CD4-positive, alpha-beta T cell (primary cell): ENCODE results near the gene PRR13. TPM values are rescaled to one million over a fixed set of nuclear protein-coding genes. Genes with fewer than 3 reads are reported as not detected.

Experiments used
- ATAC-seq: fragments of 200-7000 bp; cut with Tn5 transposase; one replicate; pipeline ENCODE4 v1.10.0; 2022; ENCODE audit warnings: mild to moderate bottlenecking; ENCODE audit not compliant: poor library complexity
- CTCF ChIA-PET: fragments of 350-600 bp; sonication (Branson Sonifier 250); formaldehyde crosslinking; loops from one replicate; lab custom pipeline; 2021; ENCODE audit warnings: antibody characterized with exemption, inconsistent platforms; lab: Charles Lee
- POLR2A ChIA-PET: fragments of 350-600 bp; sonication (Branson Sonifier 250); formaldehyde crosslinking; loops from one replicate; lab custom pipeline; 2021; ENCODE audit warnings: antibody characterized with exemption, inconsistent platforms; lab: Charles Lee
- DNase-seq, 14 experiments: peaks; one replicate each; pipeline ENCODE4 v3.0.0-alpha.2; 2013 to 2020; ENCODE audit warnings: mixed read lengths in 2 of 14
- H3K27ac ChIP-seq, 2 donors: one replicate each; pipeline versions ENCODE4 v1.5.1 to v1.7.0; 2013; ENCODE audit warnings: low read length in 2 of 2, low read depth in 1 of 2, mild to moderate bottlenecking in 1 of 2
- H3K27me3 ChIP-seq, 2 experiments: 1 replicate in 1 of 2; 2 replicates in 1 of 2; pipeline versions ENCODE4 v1.6.1 to v1.7.0; 2013; ENCODE audit warnings: low read length in 2 of 2, control low read depth in 1 of 2, mild to moderate bottlenecking in 1 of 2, moderate library complexity in 1 of 2; ENCODE audit not compliant: insufficient read depth in 2 of 2, control insufficient read depth in 1 of 2
- H3K36me3 ChIP-seq: one replicate; pipeline ENCODE4 v1.6.1; 2013; ENCODE audit warnings: low read length, control low read depth; ENCODE audit not compliant: insufficient read depth
- H3K4me1 ChIP-seq: one replicate; pipeline ENCODE4 v1.6.1; 2013; ENCODE audit warnings: low read length, control low read depth; ENCODE audit not compliant: insufficient read depth
- H3K4me3 ChIP-seq: one replicate; pipeline ENCODE4 v1.5.1; 2013; ENCODE audit warnings: mild to moderate bottlenecking, low read length, moderate library complexity
- H3K9me3 ChIP-seq, 2 experiments: 1 replicate in 1 of 2; 2 replicates in 1 of 2; pipeline versions ENCODE4 v1.6.1 to v1.7.0; 2013; ENCODE audit warnings: low read length in 2 of 2, mild to moderate bottlenecking in 2 of 2, control low read depth in 1 of 2, moderate library complexity in 1 of 2; ENCODE audit not compliant: control insufficient read depth in 1 of 2, insufficient read depth in 1 of 2
- H3K27ac Mint-ChIP-seq: one replicate; pipeline ENCODE4 v1.8.0; 2020; ENCODE audit warnings: mixed read lengths
- H3K27me3 Mint-ChIP-seq: one replicate; pipeline ENCODE4 v1.8.0; 2021; ENCODE audit warnings: mixed read lengths
- H3K36me3 Mint-ChIP-seq: one replicate; pipeline ENCODE4 v1.8.0; 2021; ENCODE audit warnings: low read depth, mixed read lengths
- H3K4me1 Mint-ChIP-seq: one replicate; pipeline ENCODE4 v1.8.0; 2021; ENCODE audit warnings: low read depth, mixed read lengths
- H3K4me3 Mint-ChIP-seq: one replicate; pipeline ENCODE4 v1.8.0; 2020; ENCODE audit warnings: mild to moderate bottlenecking, mixed read lengths
- H3K9me3 Mint-ChIP-seq: one replicate; pipeline ENCODE4 v1.8.0; 2020; ENCODE audit warnings: mixed read lengths
- CTCF ChIP-seq: fragments of 200-600 bp; IDR thresholded peaks from one replicate; pipeline ENCODE4 v1.8.0; 2022; ENCODE audit warnings: antibody characterized with exemption, mild to moderate bottlenecking
- intact Hi-C, 2 experiments: fragments of 100-400 bp; cut with DNase I in 1 of 2; cut with micrococcal nuclease in 1 of 2; formaldehyde crosslinking; loops; one replicate each; pipeline versions ENCODE4 v1.15.1 to v1.9.0; 2023 to 2025; cut with DNase I, micrococcal nuclease
- total RNA-seq, 174 experiments: library from RNA in 2 of 174; stranded (reverse) in 2 of 174; gene quantifications; one replicate each; pipeline ENCODE4 v1.2.3 and lab custom pipeline; 2021 to 2026

PRR13 gene
- total RNA-seq, 2 experiments from 2014 or later: 133 to 142 TPM

DNA sequence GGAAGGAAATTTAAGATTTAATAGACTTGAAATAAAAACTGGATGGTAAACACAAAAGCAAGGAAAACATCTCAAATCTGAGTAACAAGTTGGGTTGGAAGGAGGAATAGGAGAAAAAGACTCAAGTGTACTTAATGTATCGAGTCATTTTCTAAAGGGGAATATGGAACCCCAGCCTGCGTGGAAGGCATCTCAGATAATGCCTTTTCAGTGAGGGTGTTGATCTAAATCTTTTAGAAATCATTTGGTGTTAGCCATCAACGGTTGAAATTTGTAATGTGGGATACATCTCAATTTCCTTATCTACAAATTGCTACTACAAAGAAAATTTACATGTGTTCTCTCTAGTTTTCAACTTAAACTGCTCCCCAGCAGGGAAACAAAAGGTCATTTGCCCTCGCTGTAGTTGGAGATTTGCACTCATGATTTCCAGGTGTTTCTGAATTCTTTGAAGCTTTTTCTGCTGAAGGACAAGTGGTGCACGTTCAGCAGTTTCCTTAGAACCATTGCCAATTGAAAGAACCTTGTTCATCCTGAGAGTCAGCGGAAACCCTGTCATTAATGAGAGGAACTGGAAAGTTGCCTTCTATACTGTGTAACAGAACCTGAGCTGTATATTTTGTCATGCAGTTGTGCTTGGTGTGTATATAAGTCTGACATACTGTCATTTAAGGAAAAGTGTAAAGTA is 12.6 kb downstream of the PRR13 start:
- H3K27ac ChIP-seq: no peak overlapping the region
- H3K36me3 ChIP-seq: peaks cover 56% of the 10 kb centered on the region
- no peak overlapping the region for H3K4me3 ChIP-seq
- POLR2A ChIA-PET: interaction anchor here (0.8 to 2.1 kb wide), 9 partner anchors 12 to 234 kb away, joined by 3 to 14 read pairs (median 4); partner anchors contain the start of genes PFDN5, PRR13, SP1 and TARBP2
- H3K9me3 ChIP-seq: no peaks in the 10 kb centered on the region
- DNase-seq: no peak
- Mint-ChIP-seq H3K4me1 (peaks cover 46% of the 10 kb centered on the region), H3K27ac (peak overlapping the region; percentile 89), H3K9me3 (no peaks in the 10 kb centered on the region), H3K4me3 (peak overlapping the region; percentile 98), H3K27me3 (no peaks in the 10 kb centered on the region), H3K36me3 (peaks cover 74% of the 10 kb centered on the region)
- H3K4me1 ChIP-seq: peaks cover 16% of the 10 kb centered on the region
- intact Hi-C loops: loop anchor here (2.0 to 10.0 kb wide), 3 partner anchors 47 to 449 kb away; partner anchors contain the start of genes EIF4B (in 1 of the 2) and TARBP2 (in 1 of the 2)
- no peak for TF ChIP-seq CTCF
- CTCF ChIA-PET: interaction anchor here (1.6 to 3.0 kb wide), 2 partner anchors 33 to 46 kb away, joined by 5 to 14 read pairs; partner anchors contain the start of genes MAP3K12 and TARBP2
- H3K27me3 ChIP-seq: no peaks in the 10 kb centered on the region
- ATAC-seq: no peak

GRCh38 chr12:53454707-53455106 is 13.2 kb downstream of the PRR13 start:
- peaks cover 80% of the 10 kb centered on the region for H3K36me3 Mint-ChIP-seq
- intact Hi-C loops: loop anchor here in 1 of 2 experiments (10.0 kb wide), 1 partner anchor 450 kb away; the partner anchor contains the start of gene EIF4B
- H3K9me3 Mint-ChIP-seq: no peaks in the 10 kb centered on the region

More at GRCh38 chr12:53454707-53455106, 13.2 kb downstream of the PRR13 start:
- Histone ChIP-seq H3K9me3 (no peaks in the 10 kb centered on the region), H3K36me3 (peaks cover 62% of the 10 kb centered on the region), H3K4me3 (no peak overlapping the region), H3K27ac (no peak overlapping the region), H3K27me3 (no peaks in the 10 kb centered on the region), H3K4me1 (peaks cover 16% of the 10 kb centered on the region)
- H3K4me3 Mint-ChIP-seq: peak overlapping the region; percentile 73
- no peaks in the 10 kb centered on the region for H3K27me3 Mint-ChIP-seq
- ATAC-seq (no peak), DNase-seq (no peak)
- TF ChIP-seq CTCF: no peak
- ChIA-PET POLR2A (interaction anchor here (0.8 to 2.1 kb wide), 9 partner anchors 13 to 235 kb away, joined by 3 to 14 read pairs (median 4); partner anchors contain the start of genes PFDN5, PRR13 and TARBP2), CTCF (interaction anchor here (1.4 kb wide), 1 partner anchor 21 kb away, joined by 3 read pairs; no protein-coding TSS in a partner anchor)
- H3K27ac Mint-ChIP-seq: peak overlapping the region; percentile 89
- peaks cover 49% of the 10 kb centered on the region for H3K4me1 Mint-ChIP-seq
